A549 (cell line): ENCODE data around the gene ANKHD1. TPM values are rescaled to one million over a fixed set of nuclear protein-coding genes. Genes with fewer than 3 reads are reported as not detected.

Experiments
- ATAC-seq, 2 experiments: fragments of 200-7000 bp in 1 of 2; fragments of >200 bp in 1 of 2; cut with Nextera tagmentation in 1 of 2; cut with Tn5 transposase in 1 of 2; 3 replicates each; pipeline versions ENCODE4 v1.8.0 to v1.9.1; 2018 to 2020; ENCODE audit warnings: mild to moderate bottlenecking in 1 of 2, moderate library complexity in 1 of 2
- CTCF ChIA-PET: fragments of 300-600 bp; sonication (Branson Sonifier 250); formaldehyde crosslinking; extraction: SDS; loops from one replicate; lab custom pipeline; 2021; ENCODE audit warnings: antibody characterized with exemption, inconsistent platforms; lab: Yijun Ruan, JAX
- POLR2A ChIA-PET: fragments of 350-600 bp; formaldehyde crosslinking; extraction: SDS; loops from one replicate; lab custom pipeline; 2021; ENCODE audit warnings: antibody characterized with exemption, inconsistent platforms; lab: Yijun Ruan, JAX
- DNase-seq, 2 experiments: peaks; one replicate each; pipeline versions ENCODE4 v3.0.0 to v3.0.0-alpha.2; 2011 to 2016; ENCODE audit warnings: low read depth in 1 of 2, low spot score in 1 of 2
- FAIRE-seq: peaks from 2 replicates; lab custom pipeline; 2011; peaks lifted over from hg19 to GRCh38; lab: Jason Lieb, UNC
- H3K27ac ChIP-seq, 2 experiments: fragments of >200 bp; sonication (Bioruptor Twin); formaldehyde crosslinking; 3 replicates each; pipeline ENCODE4 v1.5.1; 2016 to 2017
- H3K4me1 ChIP-seq: fragments of >200 bp; sonication (Bioruptor Twin); formaldehyde crosslinking; 3 replicates; pipeline ENCODE4 v1.6.1; 2016
- H3K4me2 ChIP-seq: fragments of >200 bp; sonication (Bioruptor Twin); formaldehyde crosslinking; 3 replicates; pipeline ENCODE4 v1.6.1; 2016
- H3K4me3 ChIP-seq: fragments of >200 bp; sonication (Bioruptor Twin); formaldehyde crosslinking; 3 replicates; pipeline ENCODE4 v1.5.1; 2016
- H3K9me3 ChIP-seq: fragments of >200 bp; sonication (Bioruptor Twin); formaldehyde crosslinking; 3 replicates; pipeline ENCODE4 v1.6.1; 2016
- ATOH8 ChIP-seq: fragments of 250-450 bp; sonication (Bioruptor Pico); IDR thresholded peaks from 2 replicates; pipeline ENCODE4 v1.5.0; 2020; ENCODE audit warnings: low read depth, mild to moderate bottlenecking, moderate library complexity
- CBX8 ChIP-seq: fragments of 200-600 bp; sonication (generic); IDR thresholded peaks from 2 replicates; pipeline ENCODE4 v1.6.1; 2016
- CEBPB ChIP-seq, 2 experiments: fragments of >200 bp in 1 of 2; sonication (Bioruptor Twin) in 1 of 2; formaldehyde crosslinking in 1 of 2; IDR thresholded peaks; 2 replicates each; pipeline ENCODE4 v1.6.1; 2012 to 2016
- CHD2 ChIP-seq: fragments of 150-350 bp; IDR thresholded peaks from 2 replicates; pipeline ENCODE4 v1.6.1; 2014; ENCODE audit warnings: low read length; ENCODE audit not compliant: partially characterized antibody
- EHF ChIP-seq: fragments of 250-450 bp; sonication (Bioruptor Pico); IDR thresholded peaks from 2 replicates; pipeline ENCODE4 v1.5.0; 2020; ENCODE audit warnings: mild to moderate bottlenecking
- EP300 ChIP-seq, 2 experiments: fragments of >200 bp; sonication (Bioruptor Twin); formaldehyde crosslinking; IDR thresholded peaks; 2 replicates in 1 of 2; 3 replicates in 1 of 2; pipeline ENCODE4 v1.6.1; 2016 to 2017
- FOSL2 ChIP-seq, 2 experiments: fragments of 450-650 bp in 1 of 2; fragments of >200 bp in 1 of 2; sonication (Bioruptor Twin) in 1 of 2; formaldehyde crosslinking; IDR thresholded peaks; 2 replicates each; pipeline versions ENCODE4 v1.5.0 to v1.6.1; 2016 to 2020; ENCODE audit warnings: mild to moderate bottlenecking in 1 of 2, moderate library complexity in 1 of 2
- FOXS1 ChIP-seq: fragments of 250-450 bp; sonication (Bioruptor Pico); IDR thresholded peaks from 2 replicates; pipeline ENCODE4 v1.5.0; 2020; ENCODE audit warnings: mild to moderate bottlenecking, moderate library complexity
- HDAC2 ChIP-seq: fragments of 200-600 bp; sonication (generic); IDR thresholded peaks from 2 replicates; pipeline ENCODE4 v1.6.1; 2016
- HES2 ChIP-seq: fragments of >200 bp; sonication (Bioruptor Twin); formaldehyde crosslinking; IDR thresholded peaks from 2 replicates; pipeline ENCODE4 v1.6.1; 2016
- HOXA7 ChIP-seq: fragments of 250-450 bp; sonication (Bioruptor Pico); IDR thresholded peaks from 2 replicates; pipeline ENCODE4 v1.5.0; 2020; ENCODE audit warnings: mild to moderate bottlenecking, moderate library complexity
- HOXB5 ChIP-seq: fragments of 250-450 bp; sonication (Bioruptor Pico); IDR thresholded peaks from 2 replicates; pipeline ENCODE4 v1.5.0; 2020; ENCODE audit warnings: mild to moderate bottlenecking, moderate library complexity
- MAFK ChIP-seq: fragments of 450-650 bp; IDR thresholded peaks from 2 replicates; pipeline ENCODE4 v1.6.1; 2014; ENCODE audit not compliant: partially characterized antibody
- MAZ ChIP-seq: fragments of 150-350 bp; IDR thresholded peaks from 2 replicates; pipeline ENCODE4 v1.6.1; 2014; ENCODE audit warnings: antibody characterized with exemption, low read depth, low read length, borderline replicate concordance
- NPAS2 ChIP-seq: fragments of 250-450 bp; sonication (Bioruptor Pico); IDR thresholded peaks from 2 replicates; pipeline ENCODE4 v1.8.0; 2022; ENCODE audit warnings: mild to moderate bottlenecking, moderate library complexity, borderline replicate concordance
- POLR2AphosphoS2 ChIP-seq: conservative IDR thresholded peaks from 2 replicates; pipeline ENCODE4 v1.6.1; 2012; ENCODE audit warnings: low read length, improper control_type of control experiment, inconsistent platforms
- SMC3 ChIP-seq: fragments of >200 bp; sonication (Bioruptor Twin); formaldehyde crosslinking; IDR thresholded peaks from 3 replicates; pipeline ENCODE4 v1.6.1; 2018; ENCODE audit warnings: inconsistent platforms
- SREBF2 ChIP-seq: fragments of 450-650 bp; IDR thresholded peaks from 2 replicates; pipeline ENCODE4 v1.6.1; 2014; ENCODE audit warnings: mild to moderate bottlenecking, moderate library complexity
- TFCP2L1 ChIP-seq: fragments of 250-450 bp; sonication (Bioruptor Pico); IDR thresholded peaks from 2 replicates; pipeline ENCODE4 v1.5.0; 2021; ENCODE audit warnings: mild to moderate bottlenecking
- TP53 ChIP-seq: fragments of 250-450 bp; sonication (Bioruptor Pico); IDR thresholded peaks from 2 replicates; pipeline ENCODE4 v1.5.0; 2021; ENCODE audit warnings: mild to moderate bottlenecking, moderate library complexity
- ZSCAN20 ChIP-seq: fragments of 250-450 bp; sonication (Bioruptor Pico); IDR thresholded peaks from 2 replicates; pipeline ENCODE4 v1.8.0; 2022; ENCODE audit warnings: mild to moderate bottlenecking, moderate library complexity
- WGBS: methylation state at CpG from one replicate; pipeline ENCODE4 v1.1.6; 2017; ENCODE audit errors: missing lambda C conversion rate; 5-methylcytosine and 5-hydroxymethylcytosine counted together
- polyA plus RNA-seq, 4 experiments: library from polyadenylated mRNA; depleted of rRNA in 3 of 4; stranded (reverse); fragments of >200 nt; fragmentation: RNase III in 1 of 4; extraction: RNeasy Plus Mini Kit Qiagen cat#74134 plus additional on column Dnase treatment in 1 of 4; gene quantifications; 2 replicates in 3 of 4; 3 replicates in 1 of 4; pipeline ENCODE4 v1.2.3, GENCODE V29; 2011 to 2017
- TF ChIP-seq, protein P1 (sequence below): fragments of 450-650 bp; IDR thresholded peaks from 2 replicates; pipeline ENCODE4 v1.6.1; 2014; ENCODE audit warnings: antibody characterized with exemption
- TF ChIP-seq, protein P2 (sequence below): IDR thresholded peaks from 2 replicates; pipeline ENCODE4 v1.6.1; 2012; ENCODE audit warnings: low read depth, borderline replicate concordance
- TF ChIP-seq, protein P3 (sequence below): IDR thresholded peaks from 2 replicates; pipeline ENCODE4 v1.6.1; 2012
- TF ChIP-seq, protein P4 (sequence below): fragments of 250-450 bp; sonication (Bioruptor Pico); IDR thresholded peaks from 2 replicates; pipeline ENCODE4 v1.5.0; 2021; ENCODE audit warnings: mild to moderate bottlenecking, moderate library complexity, borderline replicate concordance

The ANKHD1 gene
- polyA plus RNA-seq, 2 of the 4 experiments (the other 2 are of a cell fraction): 46.9 to 94.1 TPM

DNA sequence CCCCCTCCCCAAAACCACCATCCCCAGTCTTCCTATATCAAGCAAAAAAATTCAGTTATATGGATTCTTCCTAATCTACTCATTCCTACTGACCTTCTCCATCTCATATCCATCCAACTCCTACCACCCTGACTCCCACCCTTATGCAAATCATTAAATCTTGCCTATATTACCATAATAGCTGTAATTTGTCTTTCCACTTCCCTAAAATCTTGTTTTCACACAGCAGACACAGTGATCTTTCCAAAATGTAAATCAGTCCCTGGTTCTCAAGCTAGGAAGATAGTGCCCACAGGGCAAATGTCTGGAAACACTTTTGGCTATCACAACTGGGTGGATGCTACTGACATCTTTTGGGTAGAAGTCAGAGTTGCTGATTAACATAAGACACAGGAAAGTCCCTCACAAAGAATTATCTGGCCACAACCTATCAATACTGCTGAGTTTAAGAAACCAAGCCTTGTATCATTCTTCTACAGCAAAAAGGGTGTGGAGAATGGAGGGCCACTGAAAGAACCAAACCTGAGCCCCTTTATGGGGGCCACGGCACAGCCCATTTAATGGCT lies 154.2 kb downstream of the ANKHD1 start:
- WGBS: 83% methylated on average over 1 of the region's 1 CpG
- ATAC-seq (no peak), FAIRE-seq (no peak), DNase-seq (no peak)
- POLR2A ChIA-PET: interaction anchor here (2.9 kb wide), 1 partner anchor 91 kb away, joined by 32 read pairs; the partner anchor contains the start of genes IK and NDUFA2
- no peak for TF ChIP-seq CEBPB (IDR thresholded peaks at IDR 0.05)
- TF ChIP-seq, protein P1, sequence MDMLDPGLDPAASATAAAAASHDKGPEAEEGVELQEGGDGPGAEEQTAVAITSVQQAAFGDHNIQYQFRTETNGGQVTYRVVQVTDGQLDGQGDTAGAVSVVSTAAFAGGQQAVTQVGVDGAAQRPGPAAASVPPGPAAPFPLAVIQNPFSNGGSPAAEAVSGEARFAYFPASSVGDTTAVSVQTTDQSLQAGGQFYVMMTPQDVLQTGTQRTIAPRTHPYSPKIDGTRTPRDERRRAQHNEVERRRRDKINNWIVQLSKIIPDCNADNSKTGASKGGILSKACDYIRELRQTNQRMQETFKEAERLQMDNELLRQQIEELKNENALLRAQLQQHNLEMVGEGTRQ: no peak
- no peak for TF ChIP-seq EHF (CRISPR knock-in tag)
- TF ChIP-seq ATOH8: no peak
- TF ChIP-seq NPAS2 (CRISPR knock-in tag): no peak
- no peak for TF ChIP-seq HOXB5 (CRISPR knock-in tag)
- Histone ChIP-seq H3K9me3 (no peaks in the 10 kb centered on the region), H3K4me3 (peak overlapping the region; percentile 75), H3K4me2 (peak overlapping the region; percentile 86), H3K4me1 (peaks cover 31% of the 10 kb centered on the region), H3K27ac (peak overlapping the region; percentile 89 to 96; a peak in 4 of 6 replicates)
- CTCF ChIA-PET: interaction anchor here (0.7 kb wide), 1 partner anchor 166 kb away, joined by 3 read pairs; no protein-coding TSS in a partner anchor

GRCh38 chr5:140556438-140556837 lies 154.8 kb downstream of the ANKHD1 start:
- H3K4me1 ChIP-seq: peaks cover 31% of the 10 kb centered on the region
- peak overlapping the region; percentile 89 to 96 for H3K27ac ChIP-seq
- CTCF ChIA-PET: interaction anchor here (2.0 kb wide), 1 partner anchor 9 kb away, joined by 8 read pairs; the partner anchor contains the start of gene EIF4EBP3
- no peak for FAIRE-seq
- H3K9me3 ChIP-seq: no peaks in the 10 kb centered on the region
- TF ChIP-seq HDAC2 (no peak), EHF (CRISPR knock-in tag) (no peak), SREBF2 (no peak), TP53 (CRISPR knock-in tag) (no peak), SMC3 (no peak), MAZ (no peak), ZSCAN20 (no peak), TFCP2L1 (no peak), MAFK (no peak), POLR2AphosphoS2 (no peak), FOXS1 (CRISPR knock-in tag) (no peak), HES2 (no peak), CHD2 (no peak)
- TF ChIP-seq, all 56 proteins: peak for 0
- ATAC-seq: no peak; a peak in 1 of 6 replicates
- POLR2A ChIA-PET: interaction anchor here (2.5 to 2.9 kb wide), 2 partner anchors 9 to 91 kb away, joined by 32 read pairs; partner anchors contain the start of genes EIF4EBP3, IK and NDUFA2
- WGBS: 4% methylated on average over 6 of the region's 6 CpGs
- Histone ChIP-seq H3K4me3 (peak overlapping the region; percentile 75), H3K4me2 (peak overlapping the region; percentile 86)
- no peak for DNase-seq

DNA sequence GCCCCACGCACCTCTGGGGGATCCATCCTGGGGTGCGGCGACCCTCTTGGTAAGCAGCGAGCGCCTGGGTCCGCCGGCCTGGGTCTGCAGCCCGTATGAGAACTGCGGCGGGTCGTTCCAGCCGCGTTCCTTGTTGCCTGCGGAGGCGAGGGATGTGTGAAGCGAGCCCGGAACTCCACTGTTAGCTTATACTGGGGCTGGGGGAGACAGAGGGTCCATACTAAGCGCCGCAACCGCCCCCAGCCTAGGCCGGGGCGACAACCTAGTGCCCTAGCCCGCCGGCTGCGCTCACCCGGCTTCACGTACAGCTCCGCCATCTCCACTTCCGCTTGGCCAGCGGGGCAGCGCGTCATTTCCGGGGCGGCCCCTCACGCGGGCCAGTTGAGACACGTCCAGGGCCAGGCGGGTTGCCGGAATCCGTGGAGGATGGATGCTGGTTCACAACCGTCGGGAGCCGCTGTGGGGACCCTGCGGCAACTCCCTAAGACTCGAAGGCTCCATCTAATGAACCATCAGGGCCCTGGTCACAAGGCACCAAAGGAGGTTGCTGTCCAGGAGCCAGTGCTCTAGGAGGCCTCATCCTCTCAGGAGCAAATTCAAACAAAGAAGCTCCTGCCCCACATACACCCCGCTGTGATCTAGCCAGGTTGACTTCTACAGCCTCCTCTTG lies 155.6 kb downstream of the ANKHD1 start, which contains the start of gene SRA1:
TSS of gene SRA1 (minus strand) at position 338 of the 670 bp plus-strand sequence. CDS start at position 317, 21 bp downstream.
- H3K4me2 ChIP-seq: peak within 1 kb of the TSS; percentile 86
- DNase-seq (peak; percentile 90 to 97), FAIRE-seq (no peak), ATAC-seq (peak; percentile 93 to 97)
- peaks cover 31% of the 10 kb centered on the region for H3K4me1 ChIP-seq
- peak within 1 kb of the TSS; percentile 89 to 96 for H3K27ac ChIP-seq
- peak within 1 kb of the TSS; percentile 75 for H3K4me3 ChIP-seq
- no peaks in the 10 kb centered on the region for H3K9me3 ChIP-seq
- WGBS: 0% methylated on average over 10 of the region's 46 CpGs
- ChIA-PET CTCF (interaction anchor here (0.7 to 2.0 kb wide), 5 partner anchors 9 to 89 kb away, joined by 3 to 8 read pairs (median 4); partner anchors contain the start of gene EIF4EBP3), POLR2A (interaction anchor here (0.6 to 2.9 kb wide), 16 partner anchors 10 to 313 kb away, joined by 3 to 32 read pairs (median 4); partner anchors contain the start of genes EIF4EBP3, HARS1, HARS2 and IK)
- TF ChIP-seq HOXA7: 0 out of 2 replicates have a peak, but pooled peaks have one; percentile 9
- TF ChIP-seq POLR2AphosphoS2: no peak; the same call in none of the 2 replicates
- TF ChIP-seq CBX8: no peak
- TF ChIP-seq EP300 (IDR thresholded peaks at IDR 0.05): no peak
- no peak for TF ChIP-seq EHF (CRISPR knock-in tag)
- TF ChIP-seq CEBPB (IDR thresholded peaks at IDR 0.05): 0 out of 4 replicates have a peak, but pooled peaks of 1 of the 2 experiments have one; percentile 8
- no peak for TF ChIP-seq CHD2
- no peak for TF ChIP-seq SMC3
- TF ChIP-seq HES2: no peak
- TF ChIP-seq, protein P2, sequence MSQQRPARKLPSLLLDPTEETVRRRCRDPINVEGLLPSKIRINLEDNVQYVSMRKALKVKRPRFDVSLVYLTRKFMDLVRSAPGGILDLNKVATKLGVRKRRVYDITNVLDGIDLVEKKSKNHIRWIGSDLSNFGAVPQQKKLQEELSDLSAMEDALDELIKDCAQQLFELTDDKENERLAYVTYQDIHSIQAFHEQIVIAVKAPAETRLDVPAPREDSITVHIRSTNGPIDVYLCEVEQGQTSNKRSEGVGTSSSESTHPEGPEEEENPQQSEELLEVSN: peak; percentile 64; the same call in 1 of the 2 replicates
- TF ChIP-seq FOXS1 (CRISPR knock-in tag): no peak
- TF ChIP-seq, protein P3, sequence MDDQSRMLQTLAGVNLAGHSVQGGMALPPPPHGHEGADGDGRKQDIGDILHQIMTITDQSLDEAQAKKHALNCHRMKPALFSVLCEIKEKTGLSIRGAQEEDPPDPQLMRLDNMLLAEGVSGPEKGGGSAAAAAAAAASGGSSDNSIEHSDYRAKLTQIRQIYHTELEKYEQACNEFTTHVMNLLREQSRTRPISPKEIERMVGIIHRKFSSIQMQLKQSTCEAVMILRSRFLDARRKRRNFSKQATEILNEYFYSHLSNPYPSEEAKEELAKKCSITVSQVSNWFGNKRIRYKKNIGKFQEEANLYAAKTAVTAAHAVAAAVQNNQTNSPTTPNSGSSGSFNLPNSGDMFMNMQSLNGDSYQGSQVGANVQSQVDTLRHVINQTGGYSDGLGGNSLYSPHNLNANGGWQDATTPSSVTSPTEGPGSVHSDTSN: peak; percentile 64; the same call in 1 of the 2 replicates
- no peak for TF ChIP-seq FOSL2 (IDR thresholded peaks at IDR 0.05)
- TF ChIP-seq FOSL2 (CRISPR knock-in tag; IDR thresholded peaks at IDR 0.05): no peak
- TF ChIP-seq, protein P4, sequence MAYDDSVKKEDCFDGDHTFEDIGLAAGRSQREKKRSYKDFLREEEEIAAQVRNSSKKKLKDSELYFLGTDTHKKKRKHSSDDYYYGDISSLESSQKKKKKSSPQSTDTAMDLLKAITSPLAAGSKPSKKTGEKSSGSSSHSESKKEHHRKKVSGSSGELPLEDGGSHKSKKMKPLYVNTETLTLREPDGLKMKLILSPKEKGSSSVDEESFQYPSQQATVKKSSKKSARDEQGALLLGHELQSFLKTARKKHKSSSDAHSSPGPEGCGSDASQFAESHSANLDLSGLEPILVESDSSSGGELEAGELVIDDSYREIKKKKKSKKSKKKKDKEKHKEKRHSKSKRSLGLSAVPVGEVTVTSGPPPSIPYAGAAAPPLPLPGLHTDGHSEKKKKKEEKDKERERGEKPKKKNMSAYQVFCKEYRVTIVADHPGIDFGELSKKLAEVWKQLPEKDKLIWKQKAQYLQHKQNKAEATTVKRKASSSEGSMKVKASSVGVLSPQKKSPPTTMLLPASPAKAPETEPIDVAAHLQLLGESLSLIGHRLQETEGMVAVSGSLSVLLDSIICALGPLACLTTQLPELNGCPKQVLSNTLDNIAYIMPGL: no peak
